OCI-LY1 (cell line): ENCODE measurements around the gene HOXC11.

Experiments used
- H2AFZ ChIP-seq: fragments of 200-600 bp; sonication (generic), shearing (Covaris generic); 2 replicates; pipeline ENCODE4 v1.6.0; 2014; ENCODE audit warnings: antibody characterized with exemption, mild to moderate bottlenecking, low read length
- H3F3A ChIP-seq: fragments of 200-600 bp; sonication (generic), shearing (Covaris generic); 2 replicates; pipeline ENCODE4 v1.6.0; 2014; ENCODE audit warnings: mild to moderate bottlenecking, antibody characterized with exemption, low read length, moderate library complexity; ENCODE audit not compliant: insufficient read depth
- H3K27ac ChIP-seq: fragments of 200-600 bp; sonication (generic); 2 replicates; pipeline ENCODE4 v1.5.1; 2014; ENCODE audit warnings: low read length, mixed run types, mild to moderate bottlenecking, low read depth; ENCODE audit not compliant: poor library complexity, severe bottlenecking
- H3K27me3 ChIP-seq: fragments of 200-600 bp; sonication (generic); 2 replicates; pipeline ENCODE4 v1.6.0; 2014; ENCODE audit warnings: antibody characterized with exemption, mild to moderate bottlenecking, low read length, moderate library complexity; ENCODE audit not compliant: insufficient read depth
- H3K36me3 ChIP-seq: fragments of 200-600 bp; sonication (generic); 2 replicates; pipeline ENCODE4 v1.6.1; 2014; ENCODE audit warnings: mild to moderate bottlenecking, antibody characterized with exemption, low read length, moderate library complexity, mixed read lengths; ENCODE audit not compliant: insufficient read depth
- H3K4me1 ChIP-seq: fragments of 200-600 bp; sonication (generic); 2 replicates; pipeline ENCODE4 v1.5.1; 2014; ENCODE audit warnings: mild to moderate bottlenecking, low read length, moderate library complexity; ENCODE audit not compliant: insufficient read depth, severe bottlenecking
- H3K4me2 ChIP-seq: fragments of 200-600 bp; sonication (generic), shearing (Covaris generic); 2 replicates; pipeline ENCODE4 v1.6.1; 2014; ENCODE audit warnings: low read length
- H3K4me3 ChIP-seq: fragments of 200-600 bp; sonication (generic); 2 replicates; pipeline ENCODE4 v1.5.1; 2014; ENCODE audit warnings: low read length, low read depth, mild to moderate bottlenecking, mixed read lengths; ENCODE audit not compliant: poor library complexity, severe bottlenecking
- H3K79me2 ChIP-seq: fragments of 200-600 bp; shearing (Covaris generic); 2 replicates; pipeline ENCODE4 v1.6.1; 2016; ENCODE audit warnings: mixed run types, low read length, mixed read lengths; ENCODE audit not compliant: insufficient read depth
- H3K9ac ChIP-seq: fragments of 200-600 bp; sonication (generic), shearing (Covaris generic); 2 replicates; pipeline ENCODE4 v1.6.1; 2014; ENCODE audit warnings: mild to moderate bottlenecking, low read length, mixed read lengths
- H3K9me2 ChIP-seq: fragments of 200-600 bp; sonication (generic), shearing (Covaris generic); 2 replicates; pipeline ENCODE4 v1.6.1; 2014; ENCODE audit warnings: low read depth, mild to moderate bottlenecking, low read length, mixed read lengths
- H3K9me3 ChIP-seq: fragments of 200-600 bp; shearing (Covaris generic); 2 replicates; pipeline ENCODE4 v1.6.1; 2014; ENCODE audit warnings: low read length, mixed read lengths
- H4K20me1 ChIP-seq: fragments of 200-600 bp; sonication (generic), shearing (Covaris generic); 2 replicates; pipeline ENCODE4 v1.6.0; 2016; ENCODE audit warnings: mild to moderate bottlenecking, low read length; ENCODE audit not compliant: insufficient read depth
- EZH2 ChIP-seq: fragments of 200-600 bp; sonication (generic), shearing (Covaris generic); IDR thresholded peaks from 2 replicates; pipeline ENCODE4 v1.8.0; 2017; ENCODE audit warnings: borderline replicate concordance, mixed run types, mild to moderate bottlenecking, antibody characterized with exemption, low read length, moderate library complexity, mixed read lengths
- TF ChIP-seq, protein P1 (sequence below): fragments of 200-600 bp; sonication (generic), shearing (Covaris generic); IDR thresholded peaks from 2 replicates; pipeline ENCODE4 v1.5.1; 2017; ENCODE audit warnings: mild to moderate bottlenecking, antibody characterized with exemption, low read length, moderate library complexity, mixed read lengths

HOXC11 gene

DNA sequence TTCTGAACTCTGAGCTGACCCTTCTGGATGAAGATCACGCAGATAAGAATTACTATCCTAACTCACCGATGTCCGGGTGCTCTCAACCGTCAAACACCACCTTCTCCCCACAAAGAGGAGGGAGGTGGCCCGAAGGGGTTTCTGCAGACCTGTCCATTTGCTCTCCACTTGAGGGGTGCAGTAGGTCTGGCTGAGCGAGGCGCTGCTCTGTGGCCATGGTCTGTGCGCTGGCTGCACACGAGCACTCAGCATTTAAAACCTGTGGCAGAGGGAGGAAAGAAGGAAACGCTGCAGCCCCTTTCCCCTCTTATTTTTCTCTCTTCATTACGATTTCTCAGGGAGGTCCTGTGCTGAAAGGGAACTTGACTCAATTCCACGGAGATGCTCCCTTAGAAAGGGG is 35.8 kb upstream of the HOXC11 start:
- no peaks in the 10 kb centered on the region for H3F3A ChIP-seq
- H3K27ac ChIP-seq = no peak overlapping the region
- no peaks in the 10 kb centered on the region for H3K9me3 ChIP-seq
- H3K4me2 ChIP-seq = no peak overlapping the region
- H3K36me3 ChIP-seq = no peaks in the 10 kb centered on the region
- H3K79me2 ChIP-seq = no peaks in the 10 kb centered on the region
- no peak overlapping the region for H2AFZ ChIP-seq
- H3K9ac ChIP-seq = no peak overlapping the region
- H3K4me1 ChIP-seq = no peaks in the 10 kb centered on the region
- H4K20me1 ChIP-seq = no peaks in the 10 kb centered on the region
- H3K9me2 ChIP-seq = no peaks in the 10 kb centered on the region
- H3K27me3 ChIP-seq = no peaks in the 10 kb centered on the region
- TF ChIP-seq EZH2 = no peak
- TF ChIP-seq, protein P1, sequence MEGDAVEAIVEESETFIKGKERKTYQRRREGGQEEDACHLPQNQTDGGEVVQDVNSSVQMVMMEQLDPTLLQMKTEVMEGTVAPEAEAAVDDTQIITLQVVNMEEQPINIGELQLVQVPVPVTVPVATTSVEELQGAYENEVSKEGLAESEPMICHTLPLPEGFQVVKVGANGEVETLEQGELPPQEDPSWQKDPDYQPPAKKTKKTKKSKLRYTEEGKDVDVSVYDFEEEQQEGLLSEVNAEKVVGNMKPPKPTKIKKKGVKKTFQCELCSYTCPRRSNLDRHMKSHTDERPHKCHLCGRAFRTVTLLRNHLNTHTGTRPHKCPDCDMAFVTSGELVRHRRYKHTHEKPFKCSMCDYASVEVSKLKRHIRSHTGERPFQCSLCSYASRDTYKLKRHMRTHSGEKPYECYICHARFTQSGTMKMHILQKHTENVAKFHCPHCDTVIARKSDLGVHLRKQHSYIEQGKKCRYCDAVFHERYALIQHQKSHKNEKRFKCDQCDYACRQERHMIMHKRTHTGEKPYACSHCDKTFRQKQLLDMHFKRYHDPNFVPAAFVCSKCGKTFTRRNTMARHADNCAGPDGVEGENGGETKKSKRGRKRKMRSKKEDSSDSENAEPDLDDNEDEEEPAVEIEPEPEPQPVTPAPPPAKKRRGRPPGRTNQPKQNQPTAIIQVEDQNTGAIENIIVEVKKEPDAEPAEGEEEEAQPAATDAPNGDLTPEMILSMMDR = no peak
- H3K4me3 ChIP-seq = no peak overlapping the region

DNA sequence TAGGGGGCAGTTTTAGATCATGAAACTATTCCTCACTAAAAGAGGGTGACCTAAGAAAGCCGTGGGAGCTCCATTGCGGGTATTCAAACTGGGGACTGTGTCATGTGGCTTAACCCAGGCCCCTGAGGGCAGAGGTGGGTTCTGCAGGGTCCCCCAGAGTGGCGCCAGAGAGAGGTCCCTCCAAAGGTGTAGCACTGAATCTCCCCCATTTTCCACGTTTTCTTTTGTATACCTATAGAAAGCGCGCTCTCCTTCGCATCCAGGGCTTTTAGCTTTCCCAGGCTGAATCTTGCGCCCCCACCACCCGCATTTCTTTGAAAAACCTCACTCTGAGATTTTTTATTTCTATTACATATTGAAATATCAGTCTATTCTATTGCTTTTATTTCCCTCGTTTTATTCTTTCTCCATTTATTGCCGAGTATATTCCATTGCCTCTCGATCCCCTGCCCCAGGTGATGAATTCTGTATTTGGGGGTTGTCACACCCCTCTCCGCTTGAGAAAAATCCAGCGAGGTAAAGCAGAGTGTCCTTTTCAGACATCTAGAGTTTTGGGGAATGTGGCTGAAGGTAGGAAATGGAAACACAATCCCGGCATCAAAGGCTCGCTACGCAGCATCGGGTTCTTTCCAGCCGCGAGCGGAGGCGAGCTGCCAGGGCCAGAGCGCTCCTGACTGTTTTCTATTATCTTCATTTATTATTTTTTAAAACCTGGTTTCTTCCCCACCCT is 35.2 kb upstream of the HOXC11 start:
- H3K36me3 ChIP-seq = no peaks in the 10 kb centered on the region
- no peaks in the 10 kb centered on the region for H3F3A ChIP-seq
- no peak overlapping the region for H3K4me2 ChIP-seq
- TF ChIP-seq, protein P1 = no peak
- no peak for TF ChIP-seq EZH2
- H3K9me2 ChIP-seq = no peaks in the 10 kb centered on the region
- no peaks in the 10 kb centered on the region for H3K4me1 ChIP-seq
- no peaks in the 10 kb centered on the region for H4K20me1 ChIP-seq
- H3K4me3 ChIP-seq = no peak overlapping the region
- no peak overlapping the region for H3K9ac ChIP-seq
- no peak overlapping the region for H3K27ac ChIP-seq
- no peaks in the 10 kb centered on the region for H3K9me3 ChIP-seq
- H2AFZ ChIP-seq = no peak overlapping the region
- H3K79me2 ChIP-seq = no peaks in the 10 kb centered on the region
- no peaks in the 10 kb centered on the region for H3K27me3 ChIP-seq

DNA sequence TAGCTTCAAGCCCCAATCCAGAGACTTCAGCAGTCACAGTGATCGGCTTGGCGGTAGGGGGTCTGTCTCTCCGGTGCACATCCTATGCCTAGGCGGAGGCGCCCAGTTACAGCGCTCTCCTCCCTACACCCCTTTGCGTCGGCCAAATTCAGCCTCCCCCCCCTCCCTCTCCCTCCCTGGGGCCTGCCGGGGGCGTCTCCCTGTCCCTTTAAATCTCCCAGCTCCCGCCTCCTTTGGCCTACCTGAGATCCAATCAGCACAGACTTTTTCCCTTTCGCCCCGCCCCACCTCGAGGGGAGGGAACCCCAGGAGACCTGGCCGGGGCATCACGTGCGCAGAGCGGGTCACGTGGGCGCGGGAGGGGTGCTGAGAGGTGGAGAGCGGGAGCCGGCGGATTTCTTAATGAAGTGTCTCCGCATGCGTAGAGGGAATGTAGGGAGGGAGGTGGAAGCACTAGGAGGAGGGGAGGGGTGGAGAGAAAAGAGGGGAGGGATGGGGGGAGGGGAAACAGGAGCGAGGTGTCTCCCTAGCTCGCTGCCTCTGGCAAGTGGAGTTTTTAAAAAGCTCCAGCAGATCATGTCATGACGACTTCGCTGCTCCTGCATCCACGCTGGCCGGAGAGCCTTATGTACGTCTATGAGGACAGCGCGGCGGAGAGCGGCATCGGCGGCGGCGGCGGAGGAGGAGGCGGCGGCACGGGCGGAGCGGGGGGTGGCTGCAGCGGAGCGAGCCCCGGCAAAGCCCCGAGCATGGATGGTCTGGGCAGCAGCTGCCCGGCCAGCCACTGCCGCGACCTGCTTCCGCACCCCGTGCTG is 34.4 kb upstream of the HOXC11 start, which contains the start of gene HOXC13:
HOXC13 (plus strand) TSS at position 506 of the 815 bp plus-strand sequence; CDS start at position 582, 76 bp downstream.
- Histone ChIP-seq H3K36me3 (no peaks in the 10 kb centered on the region), H3F3A (no peaks in the 10 kb centered on the region), H3K79me2 (no peaks in the 10 kb centered on the region), H3K27me3 (no peaks in the 10 kb centered on the region), H2AFZ (no peak within 1 kb of the TSS), H3K9me2 (no peaks in the 10 kb centered on the region), H3K9ac (no peak within 1 kb of the TSS), H3K27ac (no peak within 1 kb of the TSS), H4K20me1 (no peaks in the 10 kb centered on the region), H3K4me2 (no peak within 1 kb of the TSS), H3K4me3 (no peak within 1 kb of the TSS), H3K9me3 (no peaks in the 10 kb centered on the region), H3K4me1 (no peaks in the 10 kb centered on the region)
- TF ChIP-seq EZH2 = no peak
- TF ChIP-seq, protein P1 = no peak
